GM23338 (cell line): ENCODE data around the gene HMCN2. TPM values are rescaled to one million over a fixed set of nuclear protein-coding genes. Genes with fewer than 3 reads are reported as not detected.

Experiments
- ATAC-seq: fragments of 200-7000 bp; cut with Tn5 transposase; 3 replicates; pipeline ENCODE4 v1.9.1; 2020
- DNase-seq: peaks from one replicate; pipeline ENCODE4 v3.0.0-alpha.2; 2015; ENCODE audit warnings: low spot score
- H2AFZ ChIP-seq: fragments of 200-600 bp; sonication (generic); 2 replicates; pipeline ENCODE4 v1.8.0; 2016; ENCODE audit warnings: antibody characterized with exemption, mild to moderate bottlenecking, moderate library complexity
- H3F3A ChIP-seq: fragments of 200-600 bp; sonication (generic); replicated peaks from 2 replicates; pipeline ENCODE4 v1.8.0; 2017; ENCODE audit warnings: antibody characterized with exemption, mixed run types, low read depth
- H3K27ac ChIP-seq: fragments of 200-600 bp; sonication (generic); 2 replicates; pipeline ENCODE4 v1.6.1; 2016; ENCODE audit warnings: low read depth
- H3K27me3 ChIP-seq: fragments of 200-600 bp; sonication (generic); 2 replicates; pipeline ENCODE4 v1.8.0; 2016; ENCODE audit warnings: mild to moderate bottlenecking, mixed run types, moderate library complexity; ENCODE audit not compliant: insufficient read depth
- H3K36me3 ChIP-seq: fragments of 200-600 bp; sonication (generic); 2 replicates; pipeline ENCODE4 v1.8.0; 2016; ENCODE audit warnings: mild to moderate bottlenecking; ENCODE audit not compliant: insufficient read depth
- H3K4me1 ChIP-seq: fragments of 200-600 bp; sonication (generic); 2 replicates; pipeline ENCODE4 v1.8.0; 2016; ENCODE audit warnings: mild to moderate bottlenecking, moderate library complexity; ENCODE audit not compliant: insufficient read depth
- H3K4me2 ChIP-seq: fragments of 200-600 bp; sonication (generic); 2 replicates; pipeline ENCODE4 v1.7.1; 2017; ENCODE audit warnings: mixed run types
- H3K4me3 ChIP-seq: fragments of 200-600 bp; sonication (generic); 2 replicates; pipeline ENCODE4 v1.6.1; 2016; ENCODE audit warnings: mixed run types
- H3K79me2 ChIP-seq: fragments of 200-600 bp; sonication (generic); replicated peaks from 2 replicates; pipeline ENCODE4 v1.8.0; 2017; ENCODE audit warnings: mild to moderate bottlenecking; ENCODE audit not compliant: insufficient read depth
- H3K9me2 ChIP-seq: fragments of 200-600 bp; sonication (generic); 2 replicates; pipeline ENCODE4 v1.8.0; 2017; ENCODE audit not compliant: insufficient read depth
- H4K20me1 ChIP-seq: fragments of 200-600 bp; sonication (generic); replicated peaks from 2 replicates; pipeline ENCODE4 v1.8.0; 2017; ENCODE audit warnings: mild to moderate bottlenecking; ENCODE audit not compliant: insufficient read depth
- H3K27ac Mint-ChIP-seq: 2 replicates; pipeline ENCODE4 v1.8.0; 2020; ENCODE audit warnings: inconsistent platforms, mild to moderate bottlenecking, moderate library complexity, mixed read lengths
- H3K27me3 Mint-ChIP-seq: 3 replicates; pipeline ENCODE4 v1.8.0; 2022; ENCODE audit warnings: low read depth, mild to moderate bottlenecking, moderate library complexity, mixed read lengths, inconsistent platforms; ENCODE audit not compliant: insufficient read depth, poor library complexity
- H3K36me3 Mint-ChIP-seq: 3 replicates; pipeline ENCODE4 v1.8.0; 2021; ENCODE audit warnings: low read depth, mild to moderate bottlenecking, inconsistent platforms, moderate library complexity, mixed read lengths
- H3K4me1 Mint-ChIP-seq: 3 replicates; pipeline ENCODE4 v1.8.0; 2020; ENCODE audit warnings: mild to moderate bottlenecking, inconsistent platforms, mixed read lengths
- H3K4me3 Mint-ChIP-seq: 3 replicates; pipeline ENCODE4 v1.8.0; 2021; ENCODE audit warnings: moderate library complexity, mild to moderate bottlenecking, inconsistent platforms, mixed read lengths
- H3K9me3 Mint-ChIP-seq: 3 replicates; pipeline ENCODE4 v1.8.0; 2020; ENCODE audit warnings: moderate library complexity, mild to moderate bottlenecking, inconsistent platforms, mixed read lengths
- CREB1 ChIP-seq: fragments of 250-450 bp; sonication (Bioruptor Pico); IDR thresholded peaks from 2 replicates; pipeline ENCODE4 v1.5.0; 2020; ENCODE audit warnings: low read depth, mild to moderate bottlenecking, moderate library complexity
- CTCF ChIP-seq, 2 experiments: fragments of 200-600 bp in 1 of 2; sonication (generic) in 1 of 2; conservative IDR thresholded peaks; 2 replicates each; pipeline versions ENCODE4 v1.5.1 to v1.6.1; 2016 to 2017; ENCODE audit warnings: antibody characterized with exemption in 2 of 2, low read depth in 2 of 2, mild to moderate bottlenecking in 2 of 2, moderate library complexity in 1 of 2
- ETS1 ChIP-seq: IDR thresholded peaks from 2 replicates; pipeline ENCODE4 v1.6.1; 2016; ENCODE audit warnings: antibody characterized with exemption
- EZH2 ChIP-seq: fragments of 200-600 bp; sonication (generic); IDR thresholded peaks from one replicate; pipeline ENCODE4 v1.8.0; 2017; ENCODE audit warnings: antibody characterized with exemption, mild to moderate bottlenecking, low read depth; ENCODE audit not compliant: unreplicated experiment
- EZH2phosphoT487 ChIP-seq: fragments of 200-600 bp; sonication (generic); IDR thresholded peaks from one replicate; pipeline ENCODE4 v1.8.1; 2018; ENCODE audit warnings: antibody characterized with exemption; ENCODE audit not compliant: unreplicated experiment
- JUNB ChIP-seq: IDR thresholded peaks from one replicate; pipeline ENCODE4 v1.6.1; 2016; ENCODE audit warnings: antibody characterized with exemption; ENCODE audit not compliant: unreplicated experiment
- NANOG ChIP-seq: IDR thresholded peaks from 2 replicates; pipeline ENCODE4 v1.6.1; 2016; ENCODE audit warnings: antibody characterized with exemption, borderline replicate concordance
- REST ChIP-seq: IDR thresholded peaks from one replicate; pipeline ENCODE4 v1.6.1; 2018; ENCODE audit warnings: antibody characterized with exemption; ENCODE audit not compliant: unreplicated experiment
- ZNF462 ChIP-seq: fragments of 250-450 bp; sonication (Bioruptor Pico); IDR thresholded peaks from 2 replicates; pipeline ENCODE4 v1.5.0; 2020; ENCODE audit warnings: mild to moderate bottlenecking, moderate library complexity
- polyA plus RNA-seq: library from polyadenylated mRNA; unstranded; fragments of >200 nt; fragmentation: Nextera tagmentation; extraction: Ambion mirVana; gene quantifications from 2 replicates; pipeline ENCODE4 v1.2.1, GENCODE V29; 2016
- total RNA-seq: library from RNA; depleted of rRNA; stranded (reverse); fragments of >200 nt; shearing (Covaris generic); gene quantifications from 2 replicates; pipeline ENCODE4 v1.2.3, GENCODE V29; 2014

The HMCN2 gene
- total and polyA plus RNA-seq, 2 experiments from 2014 or later: 1.3 to 4.7 TPM

GRCh38 chr9:130448771-130449603 lies 183.4 kb downstream of the HMCN2 start:
- H3K27me3 Mint-ChIP-seq: peaks cover 34% of the 10 kb centered on the region
- TF ChIP-seq ETS1 (no peak), EZH2 (no peak), ZNF462 (CRISPR knock-in tag) (no peak), CTCF (conservative IDR thresholded peaks at IDR 0.05; ENCODE audit: low read depth in 2 of 2) (no peak), REST (no peak), EZH2phosphoT487 (no peak), CREB1 (CRISPR knock-in tag) (no peak), JUNB (no peak), NANOG (no peak)
- H2AFZ ChIP-seq: no peak overlapping the region
- H3K4me3 ChIP-seq: no peak overlapping the region
- H3K36me3 ChIP-seq: no peaks in the 10 kb centered on the region; the same call in 1 of the 2 replicates
- peak overlapping the region; percentile 96 for H3K27ac Mint-ChIP-seq
- peaks cover 60% of the 10 kb centered on the region for H3K4me1 Mint-ChIP-seq
- no peaks in the 10 kb centered on the region; the same call in 1 of the 2 replicates for H4K20me1 ChIP-seq
- H3F3A ChIP-seq: peaks cover 8% of the 10 kb centered on the region; the same call in 1 of the 2 replicates
- DNase-seq: no peak
- no peaks in the 10 kb centered on the region for H3K9me3 Mint-ChIP-seq
- no peak for ATAC-seq
- H3K36me3 Mint-ChIP-seq: peaks cover 34% of the 10 kb centered on the region
- H3K27me3 ChIP-seq: peaks cover 20% of the 10 kb centered on the region
- no peak overlapping the region for H3K4me2 ChIP-seq
- no peak overlapping the region; the same call in 2 of the 3 replicates for H3K4me3 Mint-ChIP-seq
- H3K27ac ChIP-seq: no peak overlapping the region
- no peaks in the 10 kb centered on the region for H3K9me2 ChIP-seq
- H3K79me2 ChIP-seq: no peaks in the 10 kb centered on the region; the same call in 1 of the 2 replicates
- peaks cover 46% of the 10 kb centered on the region for H3K4me1 ChIP-seq
